Stimulated activated CD4-positive, alpha-beta T cell treated with anti-CD3 and anti-CD28 coated beads, Interleukin-12 subunit alpha, Interleukin-12 subunit beta, amount 100 ng/mL, for 4 hours (primary cell): Measurements from ENCODE around the gene RHBDF1.
A peak's percentile ranks its signal among the peaks of the same experiment; 100 is the strongest.

ENCODE experiments used
- DNase-seq: peaks from one replicate; pipeline ENCODE4 v3.0.0-alpha.2; 2020

Gene RHBDF1

GRCh38 chr16:71540-72401, 660 bp downstream of the RHBDF1 start:
- DNase-seq, result no peak

- no peak for DNase-seq
These were observed 1.3 kb downstream of the RHBDF1 start for GRCh38 chr16:71210-71539.

GRCh38 chr16:69181-69580, 3.2 kb downstream of the RHBDF1 start:
- DNase-seq, result no peak

GRCh38 chr16:67884-68789, 4.3 kb downstream of the RHBDF1 start:
- DNase-seq, result no peak

GRCh38 chr16:67183-67791, 5.1 kb downstream of the RHBDF1 start:
- DNase-seq, result no peak

GRCh38 chr16:66309-67182, 5.9 kb downstream of the RHBDF1 start:
- DNase-seq, result no peak

- peak; percentile 83 for DNase-seq
These were observed 6.7 kb downstream of the RHBDF1 start for GRCh38 chr16:65745-66144.

GRCh38 chr16:64914-65255, 7.5 kb downstream of the RHBDF1 start:
- no peak for DNase-seq

- no peak for DNase-seq
These were observed 8.2 kb downstream of the RHBDF1 start for GRCh38 chr16:63998-64913.

GRCh38 chr16:63466-63865, 9.0 kb downstream of the RHBDF1 start:
- no peak for DNase-seq

GRCh38 chr16:62968-63391, 9.5 kb downstream of the RHBDF1 start:
- no peak for DNase-seq

- no peak for DNase-seq
These were observed 10.0 kb downstream of the RHBDF1 start for GRCh38 chr16:62283-62967.

- no peak for DNase-seq
These were observed 10.6 kb downstream of the RHBDF1 start for GRCh38 chr16:61879-62281.

- no peak for DNase-seq
These were observed 11.2 kb downstream of the RHBDF1 start for GRCh38 chr16:60929-61878.

GRCh38 chr16:60166-60565, 12.3 kb downstream of the RHBDF1 start:
- DNase-seq, result no peak

- no peak for DNase-seq
These were observed 12.9 kb downstream of the RHBDF1 start for GRCh38 chr16:59440-60059.

GRCh38 chr16:58491-59439, 13.7 kb downstream of the RHBDF1 start:
- DNase-seq, result no peak

GRCh38 chr16:57711-58110, 14.7 kb downstream of the RHBDF1 start:
- DNase-seq, result no peak
